GM21528 (cell line): ENCODE measurements around the gene STUB1.
A peak's percentile ranks its signal among the peaks of the same experiment; 100 is the strongest.

Experiments
- ATAC-seq: cut with Tn5 transposase; IDR thresholded peaks from one replicate; pipeline ENCODE4 v1.9.1; 2021; ENCODE audit warnings: mild to moderate bottlenecking, moderate library complexity; ENCODE audit not compliant: unreplicated experiment, low FRiP score

Gene STUB1

DNA sequence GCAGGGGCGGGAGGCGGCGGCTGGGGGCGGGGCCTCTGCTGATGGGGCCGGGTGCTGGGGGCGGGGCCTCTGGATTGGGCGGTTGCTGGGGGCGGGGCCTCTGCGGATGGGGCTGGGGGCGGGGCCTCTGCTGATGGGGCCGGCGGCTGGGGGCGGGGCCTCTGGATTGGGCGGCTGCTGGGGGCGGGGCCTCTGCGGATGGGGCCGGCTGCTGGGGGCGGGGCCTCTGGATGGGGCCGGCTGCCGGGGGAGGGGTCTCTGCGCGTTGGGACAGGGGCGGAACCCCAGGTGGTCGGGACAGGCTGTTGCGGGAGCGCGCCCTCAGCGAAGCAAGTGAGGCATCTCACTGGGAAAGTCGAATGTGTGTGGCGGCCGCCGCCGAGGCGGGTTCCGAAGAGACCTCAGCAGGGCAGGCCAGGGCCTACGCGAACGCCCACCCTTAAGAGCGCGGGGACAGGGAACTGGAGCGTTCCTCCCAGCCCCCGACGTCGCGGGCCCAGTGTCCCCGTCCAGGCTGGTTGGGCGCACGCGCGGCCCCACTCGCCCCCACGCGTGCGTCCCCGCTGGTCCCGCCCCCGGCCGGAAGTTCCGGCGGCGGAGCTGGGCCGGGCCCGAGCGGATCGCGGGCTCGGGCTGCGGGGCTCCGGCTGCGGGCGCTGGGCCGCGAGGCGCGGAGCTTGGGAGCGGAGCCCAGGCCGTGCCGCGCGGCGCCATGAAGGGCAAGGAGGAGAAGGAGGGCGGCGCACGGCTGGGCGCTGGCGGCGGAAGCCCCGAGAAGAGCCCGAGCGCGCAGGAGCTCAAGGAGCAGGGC is at the start of gene STUB1:
TSS of gene STUB1 (plus strand) at position 597 of the 811 bp plus-strand sequence. CDS start at position 713, 116 bp downstream.
- no peak for ATAC-seq

DNA sequence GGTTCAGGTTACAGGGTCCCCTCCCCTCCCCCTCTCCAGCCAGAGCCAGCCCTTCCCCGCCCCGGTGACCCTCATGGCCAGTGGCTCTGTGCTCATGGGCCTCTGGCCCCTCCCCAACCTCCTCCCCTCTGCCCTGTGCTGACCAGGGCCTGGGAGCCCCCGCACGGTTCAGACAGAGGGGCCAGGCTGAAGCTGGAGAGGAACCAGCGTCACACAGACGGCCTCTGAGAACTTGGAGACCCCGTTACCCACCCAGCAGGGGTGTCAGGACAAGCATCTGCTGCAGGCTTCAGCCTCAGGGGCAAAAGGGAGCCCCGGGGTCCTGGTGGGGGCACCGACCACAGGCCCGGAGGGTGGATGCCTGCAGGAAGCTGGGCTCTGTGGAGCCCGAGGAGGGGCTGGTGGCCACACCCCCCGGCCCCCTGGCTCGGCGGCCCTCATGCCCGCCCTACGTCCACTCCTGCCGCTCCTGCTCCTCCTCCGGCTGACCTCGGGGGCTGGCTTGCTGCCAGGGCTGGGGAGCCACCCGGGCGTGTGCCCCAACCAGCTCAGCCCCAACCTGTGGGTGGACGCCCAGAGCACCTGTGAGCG is 49.3 kb upstream of the STUB1 start, which contains the start of gene WFIKKN1:
TSS of gene WFIKKN1 (plus strand) at position 171 of the 591 bp plus-strand sequence. CDS start at position 440, 269 bp downstream.
- ATAC-seq: no peak

DNA sequence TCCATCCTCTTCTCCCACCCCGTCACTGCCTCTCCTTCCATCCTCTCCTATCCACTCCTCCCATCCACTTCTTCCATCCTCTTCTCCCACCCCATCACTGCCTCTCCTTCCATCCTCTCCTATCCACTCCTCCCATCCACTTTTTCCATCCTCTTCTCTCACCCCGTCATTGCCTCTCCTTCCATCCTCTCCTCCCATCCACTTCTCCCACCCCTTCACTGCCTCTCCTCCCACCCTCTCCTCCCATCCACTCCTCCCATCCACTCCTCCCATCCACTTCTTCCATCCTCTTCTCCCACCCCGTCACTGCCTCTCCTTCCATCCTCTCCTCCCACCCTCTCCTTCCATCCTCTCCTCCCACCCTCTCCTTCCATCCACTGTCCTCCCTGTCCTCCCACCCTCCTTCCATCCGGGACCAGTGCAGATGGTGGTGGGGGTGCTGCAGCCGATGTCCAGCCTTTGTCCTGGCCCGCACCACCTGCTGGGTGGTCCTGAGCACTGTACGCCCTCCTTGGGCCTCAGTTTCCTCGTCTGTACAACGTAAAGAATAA is 48.3 kb upstream of the STUB1 start:
- no peak for ATAC-seq

DNA sequence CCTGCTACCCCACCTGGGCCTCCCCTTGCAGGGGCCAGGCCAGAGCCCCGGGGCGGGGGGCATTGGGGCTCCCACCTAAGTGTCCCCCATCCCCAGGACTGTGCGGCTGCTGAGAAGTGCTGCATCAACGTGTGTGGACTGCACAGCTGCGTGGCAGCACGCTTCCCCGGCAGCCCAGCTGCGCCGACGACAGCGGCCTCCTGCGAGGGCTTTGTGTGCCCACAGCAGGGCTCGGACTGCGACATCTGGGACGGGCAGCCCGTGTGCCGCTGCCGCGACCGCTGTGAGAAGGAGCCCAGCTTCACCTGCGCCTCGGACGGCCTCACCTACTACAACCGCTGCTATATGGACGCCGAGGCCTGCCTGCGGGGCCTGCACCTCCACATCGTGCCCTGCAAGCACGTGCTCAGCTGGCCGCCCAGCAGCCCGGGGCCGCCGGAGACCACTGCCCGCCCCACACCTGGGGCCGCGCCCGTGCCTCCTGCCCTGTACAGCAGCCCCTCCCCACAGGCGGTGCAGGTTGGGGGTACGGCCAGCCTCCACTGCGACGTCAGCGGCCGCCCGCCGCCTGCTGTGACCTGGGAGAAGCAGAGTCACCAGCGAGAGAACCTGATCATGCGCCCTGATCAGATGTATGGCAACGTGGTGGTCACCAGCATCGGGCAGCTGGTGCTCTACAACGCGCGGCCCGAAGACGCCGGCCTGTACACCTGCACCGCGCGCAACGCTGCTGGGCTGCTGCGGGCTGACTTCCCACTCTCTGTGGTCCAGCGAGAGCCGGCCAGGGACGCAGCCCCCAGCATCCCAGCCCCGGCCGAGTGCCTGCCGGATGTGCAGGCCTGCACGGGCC is 47.5 kb upstream of the STUB1 start:
- no peak for ATAC-seq

DNA sequence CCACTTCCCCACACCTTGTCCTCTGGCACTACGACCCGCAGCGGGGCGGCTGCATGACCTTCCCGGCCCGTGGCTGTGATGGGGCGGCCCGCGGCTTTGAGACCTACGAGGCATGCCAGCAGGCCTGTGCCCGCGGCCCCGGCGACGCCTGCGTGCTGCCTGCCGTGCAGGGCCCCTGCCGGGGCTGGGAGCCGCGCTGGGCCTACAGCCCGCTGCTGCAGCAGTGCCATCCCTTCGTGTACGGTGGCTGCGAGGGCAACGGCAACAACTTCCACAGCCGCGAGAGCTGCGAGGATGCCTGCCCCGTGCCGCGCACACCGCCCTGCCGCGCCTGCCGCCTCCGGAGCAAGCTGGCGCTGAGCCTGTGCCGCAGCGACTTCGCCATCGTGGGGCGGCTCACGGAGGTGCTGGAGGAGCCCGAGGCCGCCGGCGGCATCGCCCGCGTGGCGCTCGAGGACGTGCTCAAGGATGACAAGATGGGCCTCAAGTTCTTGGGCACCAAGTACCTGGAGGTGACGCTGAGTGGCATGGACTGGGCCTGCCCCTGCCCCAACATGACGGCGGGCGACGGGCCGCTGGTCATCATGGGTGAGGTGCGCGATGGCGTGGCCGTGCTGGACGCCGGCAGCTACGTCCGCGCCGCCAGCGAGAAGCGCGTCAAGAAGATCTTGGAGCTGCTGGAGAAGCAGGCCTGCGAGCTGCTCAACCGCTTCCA is 46.7 kb upstream of the STUB1 start:
- no peak for ATAC-seq

DNA sequence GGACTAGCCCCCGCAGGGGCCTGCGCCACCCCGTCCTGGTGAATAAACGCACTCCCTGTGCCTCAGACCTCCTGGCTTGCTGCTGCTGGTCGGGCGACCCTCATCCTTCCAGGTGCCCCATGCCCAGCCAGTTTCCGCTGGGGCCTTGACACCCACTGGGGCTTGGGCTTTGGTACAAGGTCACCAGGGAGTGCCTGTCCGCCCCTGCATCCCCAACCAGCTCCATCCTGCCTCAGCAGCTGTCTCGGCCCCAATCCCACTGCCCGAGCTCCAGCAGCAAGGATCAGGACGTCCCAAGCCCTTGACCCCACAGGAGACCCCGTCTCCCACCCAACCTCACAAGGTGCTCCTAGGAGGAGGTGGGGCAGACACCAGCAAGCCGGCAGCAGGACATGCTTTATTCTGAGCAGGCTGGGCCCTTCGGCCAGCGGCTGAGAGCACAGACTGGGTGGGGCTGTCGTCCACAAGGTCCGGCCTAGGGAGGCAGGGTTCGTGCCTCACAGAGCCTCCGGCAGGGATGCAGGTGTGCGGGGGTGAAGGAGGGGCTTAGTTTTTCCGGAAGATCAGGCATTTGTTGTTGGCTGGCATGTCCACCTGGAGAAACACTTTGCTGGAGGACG is 46.0 kb upstream of the STUB1 start:
- ATAC-seq: no peak

DNA sequence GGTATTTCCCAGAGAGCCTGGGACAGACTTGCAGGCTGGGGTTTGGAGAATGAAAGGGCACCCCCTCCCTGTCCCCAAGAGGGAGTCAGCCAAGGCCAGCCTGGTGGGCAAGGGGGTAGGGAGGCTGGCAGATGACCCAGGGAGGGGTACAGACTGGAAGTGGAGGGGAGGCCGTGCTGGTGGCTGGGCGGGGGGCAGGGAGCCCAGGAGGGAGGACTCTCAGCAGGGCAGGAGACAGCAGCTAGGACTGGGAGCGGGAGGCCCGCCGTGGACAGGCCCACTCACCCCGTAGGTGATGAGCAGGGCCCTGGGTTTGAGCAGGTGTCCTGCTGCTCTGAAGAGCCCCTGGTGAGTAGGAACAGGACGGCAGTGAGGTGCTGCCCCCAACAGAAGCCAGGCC is 45.2 kb upstream of the STUB1 start:
- no peak for ATAC-seq

DNA sequence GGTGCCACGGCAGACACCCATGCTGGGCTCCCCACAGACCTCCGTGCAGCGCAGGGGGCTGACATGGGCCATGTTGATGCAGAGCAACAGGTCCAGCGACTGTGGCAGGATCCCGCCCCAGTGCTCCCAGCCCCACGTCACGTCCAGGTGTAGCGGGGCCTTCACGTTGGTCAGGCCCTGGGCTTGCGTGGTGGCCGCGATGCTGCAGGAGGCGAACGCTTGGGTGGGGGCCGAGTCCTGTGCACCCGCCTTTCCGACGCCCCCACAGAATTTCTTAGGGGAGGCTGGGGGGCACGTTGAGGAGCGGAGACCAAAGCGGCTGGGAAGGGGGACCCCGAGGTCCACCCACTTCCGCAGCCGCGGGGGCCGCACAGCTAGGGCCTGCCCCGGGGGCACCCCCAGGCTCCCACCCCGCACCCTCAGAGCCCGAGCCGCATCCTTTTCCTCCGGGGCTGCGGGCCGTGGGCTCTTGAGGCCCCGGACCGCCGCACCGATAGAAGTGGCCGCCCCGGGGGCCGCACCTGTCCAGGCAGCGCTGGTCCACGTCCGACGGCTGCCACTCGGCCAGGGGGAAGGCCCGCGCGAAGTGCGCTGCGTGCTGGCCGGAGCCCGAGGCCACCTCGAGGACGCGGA is 44.5 kb upstream of the STUB1 start:
- peak; percentile 1 for ATAC-seq

DNA sequence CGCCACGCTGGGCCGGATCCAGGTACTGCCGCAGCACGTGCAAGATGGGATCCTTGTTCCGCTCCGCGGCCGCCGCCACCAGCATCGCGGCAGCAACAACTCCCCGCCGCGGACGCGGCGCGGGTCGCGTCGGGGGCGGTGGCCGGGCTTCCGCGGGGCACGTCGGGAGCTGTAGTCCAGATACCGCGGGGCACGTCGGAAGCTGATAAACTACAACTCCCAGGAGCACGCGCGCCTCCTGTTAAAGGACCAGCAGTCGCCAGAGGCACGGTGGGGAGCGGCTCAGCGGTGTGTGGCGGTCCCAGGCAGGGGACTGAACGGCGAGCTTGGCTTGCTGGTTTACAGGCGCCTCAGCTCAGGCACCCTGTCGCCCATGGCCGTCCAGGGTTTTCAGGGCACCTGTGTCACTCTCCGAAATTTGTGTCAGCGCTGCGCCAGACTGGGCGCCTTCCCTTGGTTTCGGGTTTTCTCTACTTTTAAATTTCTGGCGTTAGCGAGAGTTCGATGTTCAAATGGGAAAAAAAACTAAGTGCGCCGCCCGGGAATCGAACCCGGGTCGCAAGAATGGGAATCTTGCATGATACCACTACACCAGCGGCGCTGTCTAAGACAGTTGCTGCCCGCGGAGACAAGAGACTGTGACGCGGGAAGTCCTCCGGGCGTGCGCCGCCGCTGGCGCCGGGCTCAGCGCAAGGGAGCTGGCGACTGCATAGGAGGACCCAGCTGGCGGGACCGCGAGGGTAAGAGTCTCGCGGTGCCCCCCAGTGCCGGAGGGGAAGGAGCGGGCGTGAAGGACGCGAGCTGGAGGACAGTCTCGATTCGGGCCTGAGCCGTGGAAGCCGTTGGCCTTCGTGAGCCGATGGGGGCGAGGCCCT is 43.8 kb upstream of the STUB1 start, which contains the start of gene METTL26:
TSS of gene METTL26 (minus strand) at position 100 of the 875 bp plus-strand sequence. CDS start at position 85, 15 bp downstream.
- ATAC-seq: peak; percentile 54

DNA sequence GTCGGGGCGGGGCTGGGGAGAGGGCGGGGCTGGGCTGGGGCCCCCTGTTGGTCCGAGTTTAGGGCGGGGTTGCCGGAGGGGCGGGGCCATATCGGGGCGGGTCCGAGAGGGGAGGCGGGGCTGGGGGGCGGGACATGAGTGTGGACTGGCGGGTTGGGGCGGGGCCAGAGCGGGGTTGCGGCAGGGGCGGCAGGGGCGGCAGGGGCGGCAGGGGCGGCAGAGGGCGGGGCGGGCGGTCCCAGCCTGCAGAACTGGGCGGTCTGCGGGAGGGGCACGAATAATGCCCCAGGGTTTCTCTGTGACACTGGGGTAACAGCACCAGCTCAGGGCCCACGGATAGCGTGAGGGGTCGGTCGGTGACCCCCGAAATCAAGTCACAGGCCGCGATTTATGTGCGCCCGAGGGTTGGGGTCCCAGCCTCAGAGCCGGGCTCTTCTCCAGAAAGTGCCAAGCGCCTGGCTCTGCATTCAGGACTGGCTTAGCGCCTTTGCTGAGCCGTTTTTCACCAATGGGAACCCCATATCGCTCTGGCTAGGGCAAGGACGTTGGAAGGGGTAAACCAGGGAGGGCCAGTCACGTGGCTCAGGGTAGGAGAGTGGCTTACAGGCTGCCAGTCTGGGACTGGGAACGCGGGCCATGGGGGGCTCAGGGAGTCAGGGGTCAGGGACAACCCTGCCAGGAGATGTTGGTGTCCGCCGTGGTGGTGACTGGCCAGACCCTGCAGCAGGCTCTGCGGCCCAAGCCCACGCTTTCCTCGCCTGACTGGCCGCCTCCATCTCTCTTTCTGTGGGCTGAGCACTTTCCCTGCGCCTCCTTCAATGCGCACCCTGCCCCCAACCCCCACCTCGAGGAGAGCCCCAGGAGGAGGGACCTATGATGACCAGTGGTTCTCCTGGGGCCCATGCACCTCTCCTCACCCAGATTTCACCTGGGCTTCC is 42.9 kb upstream of the STUB1 start:
- ATAC-seq: peak; percentile 0

DNA sequence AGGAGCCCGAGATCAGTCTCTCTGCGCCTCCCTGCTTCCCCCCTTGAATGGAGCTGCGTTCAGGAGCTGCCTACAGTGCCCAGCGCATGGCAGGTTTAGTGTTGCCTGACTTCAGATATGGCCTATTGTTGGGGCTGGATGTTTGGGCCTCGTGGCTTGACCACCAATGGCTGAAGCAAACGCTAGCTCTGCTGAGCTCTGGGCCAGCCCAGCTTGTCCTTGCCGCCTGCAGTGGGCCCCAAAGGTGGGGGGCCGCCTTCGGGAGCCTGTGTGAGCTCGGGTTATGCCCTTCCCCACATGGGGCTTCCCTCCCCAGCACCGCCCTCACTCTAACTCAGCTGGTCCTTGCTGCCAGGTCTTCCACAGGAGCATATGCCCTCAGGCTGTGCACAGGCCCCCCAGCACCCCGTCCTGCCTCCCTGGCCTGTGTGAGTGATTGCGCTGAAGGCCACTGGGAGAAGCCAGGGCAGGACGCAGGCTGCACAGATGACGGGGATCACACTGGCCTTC is 42.1 kb upstream of the STUB1 start:
- ATAC-seq: no peak

DNA sequence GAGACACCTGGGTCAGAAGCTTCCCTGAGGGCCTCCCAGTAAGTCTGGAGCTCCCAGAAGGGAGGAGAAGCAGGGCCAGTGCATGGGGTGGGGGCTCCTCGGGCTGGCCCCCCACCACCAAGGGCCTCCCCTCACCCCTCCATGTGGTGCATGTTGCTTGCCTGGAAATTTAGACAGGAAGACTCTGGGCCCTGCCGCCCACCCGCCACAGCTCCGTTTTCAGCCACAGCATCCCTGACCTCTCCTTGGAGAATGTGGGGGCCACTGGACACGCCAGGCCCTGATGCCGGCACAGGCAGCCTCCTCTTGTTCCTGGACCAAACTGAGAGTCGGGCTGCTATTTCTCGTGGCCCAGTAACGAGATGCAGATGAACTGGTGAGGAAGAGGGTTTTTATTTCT is 41.4 kb upstream of the STUB1 start:
- no peak for ATAC-seq

DNA sequence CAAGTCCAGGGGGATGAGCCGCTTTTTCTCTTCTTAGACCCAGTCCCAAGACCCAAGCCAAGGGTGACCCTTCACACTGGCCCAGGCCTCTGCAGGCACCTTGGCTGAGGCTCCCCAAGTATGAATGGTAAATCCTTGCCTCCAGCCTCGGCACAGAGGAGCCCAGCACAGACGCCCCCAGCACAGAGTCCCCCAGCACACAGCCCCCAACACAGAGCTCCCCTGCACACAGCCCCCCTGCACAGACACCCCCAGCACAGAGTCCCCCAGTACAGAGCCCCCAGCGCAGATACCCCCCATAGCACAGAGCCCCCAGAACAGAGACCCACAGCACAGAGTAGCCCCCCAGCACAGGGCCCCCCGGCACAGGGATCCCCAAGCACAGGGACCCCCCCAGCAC is 39.6 kb upstream of the STUB1 start:
- ATAC-seq: no peak

DNA sequence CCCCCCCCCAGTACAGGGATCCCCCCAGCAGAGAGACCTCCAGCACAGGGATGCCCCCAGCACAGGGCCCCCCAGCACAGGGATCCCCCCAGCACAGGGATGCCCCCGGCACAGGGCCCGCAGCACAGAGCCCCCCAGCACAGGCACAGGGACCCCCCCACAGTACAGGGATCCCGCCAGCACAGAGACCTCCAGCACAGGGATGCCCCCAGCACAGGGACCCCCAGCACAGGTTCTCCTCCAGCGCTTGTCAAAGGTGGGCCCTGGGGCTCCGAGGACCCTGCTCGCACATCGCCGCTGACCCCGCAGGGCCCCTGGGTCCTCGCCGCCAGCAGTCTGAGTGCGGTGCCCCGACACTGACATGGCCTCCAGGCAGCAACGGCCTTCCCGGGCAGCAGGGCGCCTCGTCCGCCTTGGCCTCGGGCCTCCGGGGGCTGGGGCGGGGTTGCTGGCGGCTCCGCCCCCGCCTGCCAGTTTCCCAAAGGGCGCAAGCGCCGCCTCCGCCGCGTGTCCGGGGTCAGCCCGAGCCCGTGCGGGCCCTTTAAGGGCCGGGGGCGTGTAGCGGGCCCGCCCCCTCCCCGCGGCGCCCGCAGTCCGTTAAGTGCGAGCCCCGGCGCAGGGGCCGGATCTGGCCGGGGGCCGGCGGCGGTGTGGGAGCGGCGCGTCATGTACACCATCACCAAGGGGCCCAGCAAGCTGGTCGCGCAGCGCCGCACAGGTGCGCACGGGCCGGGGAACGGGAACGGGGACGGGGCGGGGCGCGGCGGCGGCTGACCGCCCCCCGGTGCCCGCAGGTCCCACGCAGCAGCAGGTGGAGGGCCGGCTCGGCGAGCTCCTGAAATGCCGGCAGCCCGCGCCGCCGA is 38.7 kb upstream of the STUB1 start, which contains the start of gene MCRIP2:
TSS of gene MCRIP2 (plus strand) at position 503 of the 863 bp plus-strand sequence. CDS start at position 667, 164 bp downstream.
- peak; percentile 50 for ATAC-seq

DNA sequence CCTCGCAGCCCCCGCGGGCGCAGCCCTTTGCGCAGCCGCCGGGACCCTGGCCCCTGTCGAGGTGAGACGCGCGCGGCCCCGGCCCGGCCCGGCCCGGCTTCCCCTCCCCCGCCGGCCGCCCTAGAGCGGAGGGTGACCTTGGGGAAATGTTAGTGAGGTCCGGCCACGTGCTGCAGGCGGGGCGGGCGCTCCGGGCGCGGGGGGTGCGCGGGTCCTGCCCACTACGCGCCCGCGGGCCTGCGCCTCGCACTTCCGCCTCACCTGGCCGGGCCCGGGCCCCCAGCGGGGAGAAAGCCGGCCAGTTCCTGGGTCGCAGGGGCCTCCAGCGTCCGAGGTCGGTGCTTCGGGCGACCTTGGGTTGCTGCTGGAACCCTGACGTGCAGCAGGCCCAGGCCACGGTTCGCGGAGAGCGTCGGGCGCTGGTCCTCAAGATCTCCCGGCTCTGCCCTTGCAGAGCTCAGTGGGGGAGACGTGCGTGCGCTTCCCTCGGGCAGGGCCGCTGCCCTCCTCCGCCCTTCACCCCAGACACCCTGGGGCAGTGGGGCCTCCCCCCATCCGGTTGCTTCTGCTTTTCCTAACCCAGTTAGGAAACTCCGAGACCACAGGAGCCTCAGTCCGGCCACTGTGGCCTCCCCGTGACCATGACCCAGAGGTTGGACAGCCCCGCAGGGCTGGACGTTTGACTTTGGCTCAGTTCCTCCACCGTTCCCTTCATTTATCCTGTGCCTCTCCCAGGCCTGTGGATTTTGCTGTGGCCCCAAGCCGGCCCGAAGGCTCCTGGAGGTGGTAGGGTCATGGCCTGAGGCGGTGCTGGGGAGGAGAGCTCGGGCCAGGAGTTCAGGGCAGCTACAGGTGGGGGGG is 37.8 kb upstream of the STUB1 start:
- peak; percentile 27 for ATAC-seq
